Measurements from ENCODE around the gene PAM. TPM values are rescaled to one million over a fixed set of nuclear protein-coding genes. Genes with fewer than 3 reads are reported as not detected.

PAM gene
- total RNA-seq, 1 donor from 2014 or later, result 940 TPM

GRCh38 chr5:102969641-102970040 lies 214.5 kb downstream of the PAM start:
- intact Hi-C loops (cut with DNase I), result loop anchor here (5.0 kb wide), 2 partner anchors 187 to 287 kb away; no protein-coding TSS in a partner anchor
- H3K27ac ChIP-seq, result peak overlapping the region in 1 of 2 donors; percentile 6
- TF ChIP-seq CTCF (IDR thresholded peaks at IDR 0.05), result no peak
- H3K4me1 ChIP-seq, result no peaks in the 10 kb centered on the region
- H3K4me3 ChIP-seq, result no peak overlapping the region
- H3K27me3 ChIP-seq, result no peaks in the 10 kb centered on the region
- H3K36me3 ChIP-seq, result peaks cover 0 to 7% of the 10 kb centered on the region in 2 donors
- H3K9me3 ChIP-seq, result no peaks in the 10 kb centered on the region
- DNase-seq (ENCODE audit: low spot score in 2 of 2), result no peak

DNA sequence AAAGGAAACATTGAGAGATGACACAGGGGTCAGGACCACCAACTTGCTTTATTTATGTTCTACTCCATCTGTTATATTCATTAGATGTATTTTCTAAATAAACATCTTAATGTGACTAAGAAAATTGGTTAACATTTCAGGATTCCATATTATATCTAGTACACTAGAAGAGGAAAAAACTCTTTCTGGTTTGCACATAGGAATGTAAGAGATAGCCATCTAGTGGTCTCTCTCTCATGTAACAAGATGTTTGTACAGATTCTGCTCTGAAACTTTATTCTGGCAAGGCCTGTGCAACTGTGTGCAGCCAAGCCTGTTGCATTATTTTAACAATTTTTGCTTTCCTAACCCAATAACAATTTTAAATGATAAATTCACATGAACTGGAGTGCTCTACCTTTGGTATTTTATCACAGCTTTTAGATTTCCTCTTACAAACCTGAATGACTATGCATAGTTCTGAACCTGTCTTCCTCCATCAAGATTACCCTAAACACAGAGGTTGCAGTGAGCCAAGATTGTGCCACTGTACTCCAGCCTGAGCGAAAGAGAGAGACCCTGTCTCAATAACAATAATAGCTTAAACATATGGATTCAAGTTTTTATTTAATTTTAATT lies 216.7 kb downstream of the PAM start:
- no peak for DNase-seq (ENCODE audit: low spot score in 2 of 2)
- peak in 2 of 3 experiments; percentile 26 to 46 for TF ChIP-seq CTCF (IDR thresholded peaks at IDR 0.05)
- H3K36me3 ChIP-seq, result peaks cover 0 to 7% of the 10 kb centered on the region in 2 donors
- peak overlapping the region in 1 of 2 donors; percentile 13 for H3K27ac ChIP-seq
- H3K27me3 ChIP-seq, result no peaks in the 10 kb centered on the region
- H3K4me3 ChIP-seq, result no peak overlapping the region
- intact Hi-C loops (cut with DNase I), result loop anchor here (5.0 kb wide), 2 partner anchors 189 to 289 kb away; no protein-coding TSS in a partner anchor
- peaks cover 4 to 8% of the 10 kb centered on the region in 2 donors for H3K4me1 ChIP-seq
- H3K9me3 ChIP-seq, result no peaks in the 10 kb centered on the region

- no peak overlapping the region for H3K4me3 ChIP-seq
- no peak for TF ChIP-seq CTCF (IDR thresholded peaks at IDR 0.05)
- H3K9me3 ChIP-seq, result no peaks in the 10 kb centered on the region
- peaks cover 4 to 8% of the 10 kb centered on the region in 2 donors for H3K4me1 ChIP-seq
- no peak overlapping the region for H3K27ac ChIP-seq
- H3K36me3 ChIP-seq, result no peaks in the 10 kb centered on the region
- intact Hi-C loops (cut with DNase I), result loop anchor here (5.0 kb wide), 2 partner anchors 192 to 292 kb away; no protein-coding TSS in a partner anchor
- DNase-seq (ENCODE audit: low spot score in 2 of 2), result no peak
- H3K27me3 ChIP-seq, result no peaks in the 10 kb centered on the region
Measured at GRCh38 chr5:102974177-102974576, 219.1 kb downstream of the PAM start.

DNA sequence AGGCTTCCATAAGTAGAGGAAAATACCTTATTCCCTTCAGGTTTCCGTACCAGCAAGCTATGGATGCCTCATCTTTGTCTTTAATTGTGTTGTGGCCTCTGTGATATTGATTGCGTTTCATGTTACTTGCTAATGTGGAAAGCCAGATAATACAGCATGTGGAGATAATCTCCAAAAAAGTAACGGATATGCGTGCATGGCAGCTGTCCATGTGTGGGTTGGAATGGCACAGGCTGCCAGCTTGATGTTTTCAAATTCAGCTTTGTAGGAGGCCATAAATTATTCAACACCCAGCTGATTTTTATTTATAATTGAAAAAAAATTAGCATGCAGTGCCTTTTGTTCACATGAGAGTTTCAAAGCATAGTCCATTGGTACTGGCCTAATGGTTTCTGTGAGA lies 219.9 kb downstream of the PAM start:
- Histone ChIP-seq H3K36me3 (no peaks in the 10 kb centered on the region), H3K4me1 (peaks cover 4 to 8% of the 10 kb centered on the region in 2 donors), H3K27ac (peak overlapping the region; percentile 43 to 63), H3K4me3 (no peak overlapping the region), H3K27me3 (no peaks in the 10 kb centered on the region), H3K9me3 (no peaks in the 10 kb centered on the region)
- no peak for TF ChIP-seq CTCF (IDR thresholded peaks at IDR 0.05)
- intact Hi-C loops (cut with DNase I), result no loop called here
- DNase-seq (ENCODE audit: low spot score in 2 of 2), result no peak

GRCh38 chr5:102975457-102976182 lies 220.5 kb downstream of the PAM start:
- intact Hi-C loops (cut with DNase I), result no loop called here
- Histone ChIP-seq H3K9me3 (no peaks in the 10 kb centered on the region), H3K27ac (peak overlapping the region; percentile 43 to 63), H3K4me3 (no peak overlapping the region), H3K27me3 (no peaks in the 10 kb centered on the region), H3K4me1 (peaks cover 4 to 8% of the 10 kb centered on the region in 2 donors), H3K36me3 (no peaks in the 10 kb centered on the region)
- TF ChIP-seq CTCF (IDR thresholded peaks at IDR 0.05), result no peak
- DNase-seq (ENCODE audit: low spot score in 2 of 2), result no peak

Data from ascending aorta (tissue), 2 donors.